RWPE1 (cell line): ENCODE measurements around the gene SHISA9.

ENCODE experiments used
- CTCF ChIA-PET: fragments of 350-600 bp; sonication (Branson Sonifier 250); formaldehyde crosslinking; extraction: SDS; loops from one replicate; lab custom pipeline; 2021; lab: Yijun Ruan, JAX
- POLR2A ChIA-PET: fragments of 400-600 bp; formaldehyde crosslinking; extraction: SDS; loops from one replicate; lab custom pipeline; 2020; ENCODE audit warnings: antibody characterized with exemption; ENCODE audit not compliant: low non-redundant PET; lab: Yijun Ruan, JAX
- DNase-seq: peaks from one replicate; pipeline ENCODE4 v3.0.0; 2012; ENCODE audit warnings: low spot score
- H3K27ac ChIP-seq: fragments of 450-650 bp; 2 replicates; pipeline ENCODE4 v1.5.1; 2017
- TF ChIP-seq, protein P1 (sequence below): fragments of 450-650 bp; conservative IDR thresholded peaks from 2 replicates; pipeline ENCODE4 v1.5.1; 2017; ENCODE audit warnings: low read depth, mild to moderate bottlenecking

The SHISA9 gene

DNA sequence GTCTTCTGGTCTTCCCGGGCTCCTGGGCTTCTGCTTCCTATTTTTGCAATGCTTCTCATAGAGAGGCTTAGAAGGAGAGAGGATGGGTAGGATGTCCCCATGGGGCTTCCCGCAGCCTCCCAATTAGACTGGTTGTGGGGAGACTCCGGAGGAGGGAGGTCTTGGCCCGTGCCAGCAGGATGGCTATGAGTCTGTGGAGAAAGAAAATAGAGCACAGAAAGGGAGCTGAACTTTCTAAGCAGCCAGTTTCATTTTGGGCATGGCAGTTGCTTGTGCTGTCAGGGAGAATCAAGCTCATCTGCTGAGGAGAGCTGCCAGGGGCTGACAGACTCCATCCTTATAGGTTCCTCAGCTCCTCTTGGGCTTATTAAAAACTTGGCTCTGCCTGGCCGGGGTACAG is 204.0 kb downstream of the SHISA9 start:
- POLR2A ChIA-PET, result no interaction called here
- H3K27ac ChIP-seq, result no peak overlapping the region
- CTCF ChIA-PET, result no interaction called here
- DNase-seq, result no peak
- TF ChIP-seq, protein P1, sequence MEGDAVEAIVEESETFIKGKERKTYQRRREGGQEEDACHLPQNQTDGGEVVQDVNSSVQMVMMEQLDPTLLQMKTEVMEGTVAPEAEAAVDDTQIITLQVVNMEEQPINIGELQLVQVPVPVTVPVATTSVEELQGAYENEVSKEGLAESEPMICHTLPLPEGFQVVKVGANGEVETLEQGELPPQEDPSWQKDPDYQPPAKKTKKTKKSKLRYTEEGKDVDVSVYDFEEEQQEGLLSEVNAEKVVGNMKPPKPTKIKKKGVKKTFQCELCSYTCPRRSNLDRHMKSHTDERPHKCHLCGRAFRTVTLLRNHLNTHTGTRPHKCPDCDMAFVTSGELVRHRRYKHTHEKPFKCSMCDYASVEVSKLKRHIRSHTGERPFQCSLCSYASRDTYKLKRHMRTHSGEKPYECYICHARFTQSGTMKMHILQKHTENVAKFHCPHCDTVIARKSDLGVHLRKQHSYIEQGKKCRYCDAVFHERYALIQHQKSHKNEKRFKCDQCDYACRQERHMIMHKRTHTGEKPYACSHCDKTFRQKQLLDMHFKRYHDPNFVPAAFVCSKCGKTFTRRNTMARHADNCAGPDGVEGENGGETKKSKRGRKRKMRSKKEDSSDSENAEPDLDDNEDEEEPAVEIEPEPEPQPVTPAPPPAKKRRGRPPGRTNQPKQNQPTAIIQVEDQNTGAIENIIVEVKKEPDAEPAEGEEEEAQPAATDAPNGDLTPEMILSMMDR, result no peak

DNA sequence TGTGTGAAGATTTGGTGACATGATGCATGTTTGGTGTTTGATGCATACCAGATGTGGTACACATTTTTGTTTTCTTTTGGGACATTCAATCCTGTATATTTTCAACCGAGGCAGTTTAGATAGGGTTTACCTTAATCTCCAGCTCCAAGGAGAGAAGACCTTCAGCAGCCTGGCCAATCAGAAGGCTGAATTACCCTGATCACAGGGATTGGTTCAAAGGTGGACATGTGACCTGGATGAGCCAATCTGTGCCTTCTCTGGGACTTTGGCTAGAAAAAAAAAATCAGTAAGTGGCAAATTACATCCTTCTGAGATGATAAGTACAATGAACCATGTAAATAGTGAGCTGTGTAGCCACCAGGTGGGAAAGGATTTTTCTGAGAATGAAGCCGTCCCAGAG is 205.1 kb downstream of the SHISA9 start:
- TF ChIP-seq, protein P1, result no peak
- H3K27ac ChIP-seq, result no peak overlapping the region
- DNase-seq, result no peak
- POLR2A ChIA-PET, result no interaction called here
- CTCF ChIA-PET, result no interaction called here

DNA sequence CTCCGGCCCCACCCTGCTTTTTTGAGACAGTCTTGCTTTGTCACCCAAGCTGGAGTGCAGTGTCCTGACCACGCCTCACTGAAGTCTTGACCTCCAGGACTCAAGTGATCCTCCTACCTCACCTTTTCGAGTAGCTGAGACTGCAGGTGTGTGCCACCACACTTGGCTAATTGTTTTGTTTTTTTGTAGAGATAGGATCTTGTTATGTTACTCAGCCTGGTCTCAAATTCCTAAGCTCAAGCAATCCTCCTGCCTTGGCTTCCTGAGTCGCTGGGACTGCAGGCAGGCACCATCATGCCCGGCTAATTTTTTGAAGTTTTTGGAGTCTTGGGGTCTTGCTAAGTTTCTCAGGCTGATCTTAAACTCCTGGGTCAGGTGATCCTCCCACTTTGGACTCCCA is 206.7 kb downstream of the SHISA9 start:
- ChIA-PET CTCF (no interaction called here), POLR2A (no interaction called here)
- no peak for DNase-seq
- TF ChIP-seq, protein P1, result no peak
- peak overlapping the region; percentile 64; the same call in 1 of the 2 replicates for H3K27ac ChIP-seq

DNA sequence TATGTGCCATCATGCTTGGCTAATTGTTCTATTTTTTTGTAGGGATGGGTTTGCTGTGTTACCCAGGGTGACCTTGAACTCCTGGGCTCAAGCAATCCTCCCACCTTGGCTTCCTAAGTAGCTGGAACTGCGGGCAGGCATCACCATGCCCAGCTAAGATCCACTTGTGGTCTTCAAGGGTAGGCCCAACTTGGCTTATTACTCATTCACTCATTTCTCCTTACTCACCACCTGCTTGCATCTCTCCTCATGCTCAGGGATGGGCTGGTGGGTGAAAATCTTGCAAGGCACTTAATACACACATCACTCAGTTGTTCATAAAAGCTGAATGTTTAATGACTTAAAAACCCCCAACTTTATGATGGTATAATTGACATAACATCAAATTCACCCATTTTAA is 207.8 kb downstream of the SHISA9 start:
- H3K27ac ChIP-seq, result peak overlapping the region; percentile 79
- no peak for DNase-seq
- ChIA-PET CTCF (no interaction called here), POLR2A (no interaction called here)
- TF ChIP-seq, protein P1, result no peak

DNA sequence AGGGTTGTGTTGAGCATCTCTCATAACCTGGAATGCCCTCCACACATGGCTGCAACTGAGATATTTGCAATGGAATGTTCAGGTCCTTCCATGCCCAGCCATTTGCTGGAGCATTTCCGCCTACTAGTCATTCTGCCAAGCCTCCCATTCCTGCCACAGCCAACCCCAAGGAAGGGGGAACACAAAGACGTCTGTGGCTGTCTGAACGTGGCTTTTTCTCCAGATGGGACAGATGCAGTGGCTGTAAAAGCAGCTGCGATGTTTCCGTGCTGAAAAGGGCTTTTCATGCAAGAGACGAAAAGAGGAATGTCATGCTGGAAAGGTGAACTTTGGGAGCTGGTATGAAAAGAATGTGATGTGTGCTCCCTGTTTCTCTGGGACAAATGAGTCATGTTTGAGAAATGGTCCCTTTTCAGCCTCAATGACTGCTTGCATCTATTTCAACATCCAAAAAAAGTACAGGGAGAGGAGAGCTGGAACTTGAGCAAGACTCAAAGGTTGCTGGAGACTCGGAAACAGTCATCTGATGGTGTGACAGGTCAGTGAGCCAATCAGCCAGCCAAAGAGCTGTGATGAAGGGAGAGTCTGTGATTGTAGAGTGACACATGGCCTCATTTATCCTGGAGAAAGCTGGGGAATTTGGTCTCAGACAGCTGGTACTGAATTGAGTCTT is 208.9 kb downstream of the SHISA9 start:
- ChIA-PET POLR2A (no interaction called here), CTCF (interaction anchor here (0.6 kb wide), 1 partner anchor 584 kb away, joined by 4 read pairs; no protein-coding TSS in a partner anchor)
- DNase-seq, result peak; percentile 32
- H3K27ac ChIP-seq, result peak overlapping the region; percentile 94
- TF ChIP-seq, protein P1, result no peak

DNA sequence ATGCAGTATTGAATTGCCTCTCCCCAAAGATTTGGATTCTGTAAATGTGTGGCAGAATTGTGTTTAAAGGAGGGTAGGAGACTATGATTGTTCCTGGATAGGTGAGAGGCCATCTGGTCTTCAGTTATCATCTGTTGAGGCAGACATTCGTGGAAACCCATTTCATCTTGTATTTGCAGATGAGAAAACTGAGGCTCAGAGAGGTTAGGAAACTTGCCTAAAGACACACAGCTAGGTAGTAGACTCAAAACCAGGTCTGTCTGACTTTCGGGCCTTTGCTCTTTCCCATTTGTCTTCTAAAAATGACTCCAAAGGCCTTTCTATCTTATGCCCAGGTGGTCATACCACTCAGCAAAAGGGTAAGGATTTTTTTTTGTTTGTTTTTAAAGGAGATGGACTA is 210.3 kb downstream of the SHISA9 start:
- no peak for DNase-seq
- no peak overlapping the region for H3K27ac ChIP-seq
- TF ChIP-seq, protein P1, result no peak
- POLR2A ChIA-PET, result no interaction called here
- CTCF ChIA-PET, result interaction anchor here (0.5 kb wide), 1 partner anchor 60 kb away, joined by 5 read pairs; no protein-coding TSS in a partner anchor
